PC-3 (cell line): Measurements from ENCODE around the gene AP4B1. TPM values are rescaled to one million over a fixed set of nuclear protein-coding genes. Genes with fewer than 3 reads are reported as not detected.

Experiments
- ATAC-seq: fragments of 200-7000 bp; cut with Tn5 transposase; 2 replicates; pipeline ENCODE4 v1.9.1; 2020; ENCODE audit warnings: mild to moderate bottlenecking, moderate library complexity
- BruUV-seq: library from RNA; stranded (reverse); fragments of 400-500 nt; replicated peaks from 2 replicates; lab custom pipeline; 2021; lab: Mats Ljungman, UMichigan
- CTCF ChIA-PET: fragments of 300-600 bp; sonication (Branson Sonifier 250); formaldehyde crosslinking; loops from one replicate; lab custom pipeline; 2022; ENCODE audit warnings: antibody characterized with exemption; lab: Charles Lee
- POLR2A ChIA-PET: fragments of 300-600 bp; sonication (Branson Sonifier 250); formaldehyde crosslinking; loops from one replicate; lab custom pipeline; 2022; ENCODE audit warnings: antibody characterized with exemption; ENCODE audit not compliant: unreplicated experiment; lab: Charles Lee
- DNase-seq: peaks from one replicate; pipeline ENCODE4 v3.0.0-alpha.2; 2015
- H2AFZ ChIP-seq: fragments of 300-600 bp; sonication (generic); 2 replicates; pipeline ENCODE4 v1.6.0; 2016; ENCODE audit warnings: antibody characterized with exemption, low read length
- H3F3A ChIP-seq: fragments of 300-600 bp; sonication (generic); one replicate; pipeline ENCODE4 v1.6.0; 2017; ENCODE audit warnings: antibody characterized with exemption, low read length, control low read depth, mild to moderate bottlenecking; ENCODE audit not compliant: unreplicated experiment
- H3K27ac ChIP-seq: fragments of 300-600 bp; sonication (generic); 2 replicates; pipeline ENCODE4 v1.5.1; 2016; ENCODE audit warnings: mild to moderate bottlenecking, low read length
- H3K27me3 ChIP-seq: fragments of 300-600 bp; sonication (generic); 2 replicates; pipeline ENCODE4 v1.6.1; 2016; ENCODE audit warnings: low read length, mixed read lengths
- H3K36me3 ChIP-seq: fragments of 300-600 bp; sonication (generic); 2 replicates; pipeline ENCODE4 v1.6.1; 2016; ENCODE audit warnings: low read depth, mixed run types, low read length, mixed read lengths
- H3K4me1 ChIP-seq: fragments of 300-600 bp; sonication (generic); 2 replicates; pipeline ENCODE4 v1.5.1; 2016; ENCODE audit warnings: low read length; ENCODE audit not compliant: insufficient read depth
- H3K4me2 ChIP-seq: fragments of 300-600 bp; sonication (generic); 2 replicates; pipeline ENCODE4 v1.6.0; 2016; ENCODE audit warnings: low read length
- H3K4me3 ChIP-seq: fragments of 300-600 bp; sonication (generic); 2 replicates; pipeline ENCODE4 v1.5.1; 2016; ENCODE audit warnings: mild to moderate bottlenecking, low read length, mixed read lengths
- H3K79me2 ChIP-seq: fragments of 300-600 bp; sonication (generic); 2 replicates; pipeline ENCODE4 v1.6.1; 2017; ENCODE audit warnings: low read length, mixed read lengths
- H3K9ac ChIP-seq: fragments of 300-600 bp; sonication (generic); 2 replicates; pipeline ENCODE4 v1.6.0; 2016; ENCODE audit warnings: mild to moderate bottlenecking, low read length
- H3K9me2 ChIP-seq: fragments of 300-600 bp; sonication (generic); replicated peaks from 2 replicates; pipeline ENCODE4 v1.6.1; 2016; ENCODE audit warnings: mixed run types, low read length, mixed read lengths
- H3K9me3 ChIP-seq: fragments of 300-600 bp; sonication (generic); 2 replicates; pipeline ENCODE4 v1.6.1; 2016; ENCODE audit warnings: low read length, mixed read lengths
- H4K20me1 ChIP-seq: fragments of 300-600 bp; sonication (generic); 2 replicates; pipeline ENCODE4 v1.6.1; 2016; ENCODE audit warnings: low read length, mixed read lengths
- CTCF ChIP-seq: fragments of 300-600 bp; sonication (generic); conservative IDR thresholded peaks from 2 replicates; pipeline ENCODE4 v1.5.1; 2017; ENCODE audit warnings: antibody characterized with exemption, low read depth, mild to moderate bottlenecking, low read length
- EZH2 ChIP-seq: fragments of 300-600 bp; sonication (generic); IDR thresholded peaks from one replicate; pipeline ENCODE4 v1.6.1; 2017; ENCODE audit warnings: antibody characterized with exemption, mild to moderate bottlenecking, low read length; ENCODE audit not compliant: unreplicated experiment
- EZH2phosphoT487 ChIP-seq: fragments of 300-600 bp; sonication (generic); IDR thresholded peaks from 2 replicates; pipeline ENCODE4 v1.6.1; 2018; ENCODE audit warnings: mild to moderate bottlenecking, antibody characterized with exemption, low read length, borderline replicate concordance
- intact Hi-C: fragments of 100-400 bp; cut with micrococcal nuclease; formaldehyde crosslinking; loops from 2 replicates; pipeline ENCODE4 v1.9.0; 2023
- total RNA-seq: library from RNA; depleted of rRNA; stranded (reverse); fragments of >200 nt; gene quantifications from 2 replicates; pipeline ENCODE4 v1.2.3, GENCODE V29; 2014

Gene AP4B1
- total RNA-seq, 1 experiment from 2014 or later, result 15.5 TPM

GRCh38 chr1:113857776-113858175 lies 46.8 kb downstream of the AP4B1 start:
- H3K4me2 ChIP-seq, result no peak overlapping the region
- no peaks in the 10 kb centered on the region for H3K27me3 ChIP-seq
- no peaks in the 10 kb centered on the region for H3K9me3 ChIP-seq
- no peaks in the 10 kb centered on the region for H3K79me2 ChIP-seq
- H3K9me2 ChIP-seq, result no peaks in the 10 kb centered on the region
- TF ChIP-seq EZH2 (no peak), EZH2phosphoT487 (no peak), CTCF (no peak)
- no peaks in the 10 kb centered on the region for H4K20me1 ChIP-seq
- ChIA-PET POLR2A (no interaction called here), CTCF (no interaction called here)
- no peak overlapping the region for H3K4me3 ChIP-seq
- no peaks in the 10 kb centered on the region for H3F3A ChIP-seq
- DNase-seq, result no peak
- peaks cover 13% of the 10 kb centered on the region for H3K4me1 ChIP-seq
- intact Hi-C loops, result no loop called here
- no peak overlapping the region for H2AFZ ChIP-seq
- H3K36me3 ChIP-seq, result no peaks in the 10 kb centered on the region
- no peak overlapping the region for H3K9ac ChIP-seq
- no peak overlapping the region for H3K27ac ChIP-seq
- no TSS peak for BruUV-seq
- no peak for ATAC-seq

GRCh38 chr1:113856401-113856790 lies 48.2 kb downstream of the AP4B1 start:
- H3F3A ChIP-seq, result no peaks in the 10 kb centered on the region
- CTCF ChIA-PET, result no interaction called here
- no peaks in the 10 kb centered on the region for H3K9me2 ChIP-seq
- no peak overlapping the region for H3K4me2 ChIP-seq
- BruUV-seq, result no TSS peak
- H3K9ac ChIP-seq, result no peak overlapping the region
- intact Hi-C loops, result no loop called here
- POLR2A ChIA-PET, result no interaction called here
- no peaks in the 10 kb centered on the region for H4K20me1 ChIP-seq
- no peak for DNase-seq
- H3K79me2 ChIP-seq, result no peaks in the 10 kb centered on the region
- no peak overlapping the region for H2AFZ ChIP-seq
- H3K4me1 ChIP-seq, result peaks cover 13% of the 10 kb centered on the region
- H3K36me3 ChIP-seq, result no peaks in the 10 kb centered on the region
- no peak for ATAC-seq
- H3K9me3 ChIP-seq, result no peaks in the 10 kb centered on the region
- no peak overlapping the region for H3K4me3 ChIP-seq
- H3K27ac ChIP-seq, result no peak overlapping the region
- TF ChIP-seq CTCF (no peak), EZH2 (no peak), EZH2phosphoT487 (no peak)
- no peaks in the 10 kb centered on the region for H3K27me3 ChIP-seq

GRCh38 chr1:113855630-113856400 lies 48.8 kb downstream of the AP4B1 start:
- ATAC-seq, result no peak
- Histone ChIP-seq H3K27ac (no peak overlapping the region), H3K79me2 (no peaks in the 10 kb centered on the region), H3K27me3 (no peaks in the 10 kb centered on the region), H3K4me2 (no peak overlapping the region), H3K9me3 (no peaks in the 10 kb centered on the region), H3K36me3 (no peaks in the 10 kb centered on the region), H3F3A (no peaks in the 10 kb centered on the region), H3K9me2 (no peaks in the 10 kb centered on the region), H3K4me3 (no peak overlapping the region), H2AFZ (no peak overlapping the region), H4K20me1 (no peaks in the 10 kb centered on the region), H3K4me1 (peaks cover 9% of the 10 kb centered on the region), H3K9ac (no peak overlapping the region)
- no TSS peak for BruUV-seq
- TF ChIP-seq EZH2phosphoT487, result no peak
- no peak for TF ChIP-seq CTCF
- TF ChIP-seq EZH2, result no peak
- ChIA-PET CTCF (no interaction called here), POLR2A (no interaction called here)
- intact Hi-C loops, result no loop called here
- no peak for DNase-seq
